HCT116 (cell line): ENCODE results near the gene SERINC3.

ENCODE experiments used
- CBX3 ChIP-seq: IDR thresholded peaks from 2 replicates; pipeline ENCODE4 v1.6.1; 2012; ENCODE audit warnings: low read depth
- EZH2 ChIP-seq: fragments of 200-600 bp; sonication (generic); IDR thresholded peaks from 2 replicates; pipeline ENCODE4 v1.6.1; 2017; ENCODE audit warnings: antibody characterized with exemption, mixed run types
- EZH2phosphoT487 ChIP-seq: fragments of 200-600 bp; IDR thresholded peaks from 2 replicates; pipeline ENCODE4 v1.6.1; 2018; ENCODE audit warnings: antibody characterized with exemption, borderline replicate concordance
- POLR2A ChIP-seq: IDR thresholded peaks from 2 replicates; pipeline ENCODE4 v1.7.0; 2011; ENCODE audit warnings: borderline replicate concordance; ENCODE audit not compliant: insufficient read depth, insufficient read length; ENCODE audit errors: extremely low read depth
- RAD21 ChIP-seq: IDR thresholded peaks from 2 replicates; pipeline ENCODE4 v1.6.1; 2012; ENCODE audit warnings: low read depth, mild to moderate bottlenecking
- SIN3A ChIP-seq: IDR thresholded peaks from 2 replicates; pipeline ENCODE4 v1.6.1; 2012; ENCODE audit warnings: low read depth
- SP1 ChIP-seq: IDR thresholded peaks from 2 replicates; pipeline ENCODE4 v1.6.1; 2012; ENCODE audit warnings: low read depth
- ZFX ChIP-seq: fragments of 450-650 bp; IDR thresholded peaks from 2 replicates; pipeline ENCODE4 v1.6.1; 2017
- ZNF274 ChIP-seq: fragments of 200-500 bp; sonication (Bioruptor generic); IDR thresholded peaks from 2 replicates; pipeline ENCODE4 v1.6.1; 2014; ENCODE audit warnings: mild to moderate bottlenecking, low read depth, low read length, inconsistent platforms
- TF ChIP-seq, protein P1 (sequence below), 3 experiments: fragments of 200-600 bp in 1 of 3; sonication (generic) in 1 of 3; IDR thresholded peaks in 2 of 3; conservative IDR thresholded peaks in 1 of 3; 2 replicates each; pipeline ENCODE4 v1.5.1; 2012 to 2017; ENCODE audit warnings: low read depth in 2 of 3, low read length in 2 of 3, antibody characterized with exemption in 1 of 3, borderline replicate concordance in 1 of 3, control low read depth in 1 of 3, mild to moderate bottlenecking in 1 of 3, mixed read lengths in 1 of 3, mixed run types in 1 of 3, moderate library complexity in 1 of 3; ENCODE audit not compliant: insufficient read depth in 1 of 3
- TF ChIP-seq, protein P2 (sequence below): IDR thresholded peaks from 2 replicates; pipeline ENCODE4 v1.6.1; 2012; ENCODE audit warnings: low read depth
- TF ChIP-seq, protein P3 (sequence below): IDR thresholded peaks from 2 replicates; pipeline ENCODE4 v1.6.1; 2011; ENCODE audit warnings: mild to moderate bottlenecking, low read length, moderate library complexity; ENCODE audit not compliant: insufficient replicate concordance; ENCODE audit errors: extremely low read depth
- TF ChIP-seq, protein P4 (sequence below): IDR thresholded peaks from 2 replicates; pipeline ENCODE4 v1.6.1; 2012

DNA sequence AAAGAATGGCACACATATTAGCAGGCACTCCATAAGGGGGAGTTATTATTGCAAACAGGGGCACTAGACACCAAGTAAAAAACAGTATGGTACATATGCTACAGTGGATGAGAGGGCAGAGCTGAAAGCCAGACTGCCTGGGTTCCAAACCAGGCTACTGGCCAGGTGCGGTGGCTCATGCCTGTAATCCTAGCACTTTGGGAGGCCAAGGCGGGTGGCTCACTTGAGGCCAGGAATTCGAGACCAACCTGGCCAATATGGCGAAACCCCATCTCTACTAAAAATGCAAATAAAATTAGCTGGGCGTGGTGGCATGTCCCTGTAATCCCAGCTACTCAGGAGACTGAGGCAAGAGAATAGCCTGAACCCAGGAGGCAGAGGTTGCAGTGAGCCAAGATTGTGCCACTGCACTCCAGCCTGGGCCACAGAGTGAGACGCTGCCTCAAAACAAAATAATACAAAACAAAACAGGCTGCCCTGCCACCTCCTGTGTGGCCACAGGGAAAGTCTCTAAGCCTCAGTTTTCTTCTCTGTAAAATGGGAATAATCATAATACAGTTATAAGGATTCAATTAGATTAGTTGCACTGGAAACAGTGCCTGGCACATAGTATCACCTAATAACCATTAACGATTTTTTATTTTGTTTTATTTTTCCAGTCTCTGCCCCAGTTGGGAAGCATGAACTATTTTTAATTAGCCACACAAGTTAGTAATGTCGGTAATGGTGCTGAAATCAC lies 53.7 kb downstream of the SERINC3 start:
- TF ChIP-seq POLR2A (no peak), ZNF274 (no peak), RAD21 (no peak), EZH2 (no peak), CBX3 (no peak), EZH2phosphoT487 (no peak), SIN3A (no peak), SP1 (no peak), ZFX (no peak)
- TF ChIP-seq, protein P1, sequence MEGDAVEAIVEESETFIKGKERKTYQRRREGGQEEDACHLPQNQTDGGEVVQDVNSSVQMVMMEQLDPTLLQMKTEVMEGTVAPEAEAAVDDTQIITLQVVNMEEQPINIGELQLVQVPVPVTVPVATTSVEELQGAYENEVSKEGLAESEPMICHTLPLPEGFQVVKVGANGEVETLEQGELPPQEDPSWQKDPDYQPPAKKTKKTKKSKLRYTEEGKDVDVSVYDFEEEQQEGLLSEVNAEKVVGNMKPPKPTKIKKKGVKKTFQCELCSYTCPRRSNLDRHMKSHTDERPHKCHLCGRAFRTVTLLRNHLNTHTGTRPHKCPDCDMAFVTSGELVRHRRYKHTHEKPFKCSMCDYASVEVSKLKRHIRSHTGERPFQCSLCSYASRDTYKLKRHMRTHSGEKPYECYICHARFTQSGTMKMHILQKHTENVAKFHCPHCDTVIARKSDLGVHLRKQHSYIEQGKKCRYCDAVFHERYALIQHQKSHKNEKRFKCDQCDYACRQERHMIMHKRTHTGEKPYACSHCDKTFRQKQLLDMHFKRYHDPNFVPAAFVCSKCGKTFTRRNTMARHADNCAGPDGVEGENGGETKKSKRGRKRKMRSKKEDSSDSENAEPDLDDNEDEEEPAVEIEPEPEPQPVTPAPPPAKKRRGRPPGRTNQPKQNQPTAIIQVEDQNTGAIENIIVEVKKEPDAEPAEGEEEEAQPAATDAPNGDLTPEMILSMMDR (IDR thresholded peaks at IDR 0.05 in 2 of 3, conservative IDR thresholded peaks at IDR 0.05 in 1 of 3; ENCODE audit: borderline replicate concordance in 1 of 3, insufficient read depth in 1 of 3, low read depth in 2 of 3, low read length in 2 of 3): no peak
- TF ChIP-seq, protein P2, sequence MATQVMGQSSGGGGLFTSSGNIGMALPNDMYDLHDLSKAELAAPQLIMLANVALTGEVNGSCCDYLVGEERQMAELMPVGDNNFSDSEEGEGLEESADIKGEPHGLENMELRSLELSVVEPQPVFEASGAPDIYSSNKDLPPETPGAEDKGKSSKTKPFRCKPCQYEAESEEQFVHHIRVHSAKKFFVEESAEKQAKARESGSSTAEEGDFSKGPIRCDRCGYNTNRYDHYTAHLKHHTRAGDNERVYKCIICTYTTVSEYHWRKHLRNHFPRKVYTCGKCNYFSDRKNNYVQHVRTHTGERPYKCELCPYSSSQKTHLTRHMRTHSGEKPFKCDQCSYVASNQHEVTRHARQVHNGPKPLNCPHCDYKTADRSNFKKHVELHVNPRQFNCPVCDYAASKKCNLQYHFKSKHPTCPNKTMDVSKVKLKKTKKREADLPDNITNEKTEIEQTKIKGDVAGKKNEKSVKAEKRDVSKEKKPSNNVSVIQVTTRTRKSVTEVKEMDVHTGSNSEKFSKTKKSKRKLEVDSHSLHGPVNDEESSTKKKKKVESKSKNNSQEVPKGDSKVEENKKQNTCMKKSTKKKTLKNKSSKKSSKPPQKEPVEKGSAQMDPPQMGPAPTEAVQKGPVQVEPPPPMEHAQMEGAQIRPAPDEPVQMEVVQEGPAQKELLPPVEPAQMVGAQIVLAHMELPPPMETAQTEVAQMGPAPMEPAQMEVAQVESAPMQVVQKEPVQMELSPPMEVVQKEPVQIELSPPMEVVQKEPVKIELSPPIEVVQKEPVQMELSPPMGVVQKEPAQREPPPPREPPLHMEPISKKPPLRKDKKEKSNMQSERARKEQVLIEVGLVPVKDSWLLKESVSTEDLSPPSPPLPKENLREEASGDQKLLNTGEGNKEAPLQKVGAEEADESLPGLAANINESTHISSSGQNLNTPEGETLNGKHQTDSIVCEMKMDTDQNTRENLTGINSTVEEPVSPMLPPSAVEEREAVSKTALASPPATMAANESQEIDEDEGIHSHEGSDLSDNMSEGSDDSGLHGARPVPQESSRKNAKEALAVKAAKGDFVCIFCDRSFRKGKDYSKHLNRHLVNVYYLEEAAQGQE: no peak
- TF ChIP-seq, protein P3, sequence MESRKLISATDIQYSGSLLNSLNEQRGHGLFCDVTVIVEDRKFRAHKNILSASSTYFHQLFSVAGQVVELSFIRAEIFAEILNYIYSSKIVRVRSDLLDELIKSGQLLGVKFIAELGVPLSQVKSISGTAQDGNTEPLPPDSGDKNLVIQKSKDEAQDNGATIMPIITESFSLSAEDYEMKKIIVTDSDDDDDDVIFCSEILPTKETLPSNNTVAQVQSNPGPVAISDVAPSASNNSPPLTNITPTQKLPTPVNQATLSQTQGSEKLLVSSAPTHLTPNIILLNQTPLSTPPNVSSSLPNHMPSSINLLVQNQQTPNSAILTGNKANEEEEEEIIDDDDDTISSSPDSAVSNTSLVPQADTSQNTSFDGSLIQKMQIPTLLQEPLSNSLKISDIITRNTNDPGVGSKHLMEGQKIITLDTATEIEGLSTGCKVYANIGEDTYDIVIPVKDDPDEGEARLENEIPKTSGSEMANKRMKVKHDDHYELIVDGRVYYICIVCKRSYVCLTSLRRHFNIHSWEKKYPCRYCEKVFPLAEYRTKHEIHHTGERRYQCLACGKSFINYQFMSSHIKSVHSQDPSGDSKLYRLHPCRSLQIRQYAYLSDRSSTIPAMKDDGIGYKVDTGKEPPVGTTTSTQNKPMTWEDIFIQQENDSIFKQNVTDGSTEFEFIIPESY: no peak
- TF ChIP-seq, protein P4, sequence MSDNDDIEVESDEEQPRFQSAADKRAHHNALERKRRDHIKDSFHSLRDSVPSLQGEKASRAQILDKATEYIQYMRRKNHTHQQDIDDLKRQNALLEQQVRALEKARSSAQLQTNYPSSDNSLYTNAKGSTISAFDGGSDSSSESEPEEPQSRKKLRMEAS: no peak
